ENCODE data around the gene HNRNPR. TPM values are rescaled to one million over a fixed set of nuclear protein-coding genes. Genes with fewer than 3 reads are reported as not detected.

The HNRNPR gene
- total RNA-seq, 1 experiment from 2014 or later: 148 TPM

DNA sequence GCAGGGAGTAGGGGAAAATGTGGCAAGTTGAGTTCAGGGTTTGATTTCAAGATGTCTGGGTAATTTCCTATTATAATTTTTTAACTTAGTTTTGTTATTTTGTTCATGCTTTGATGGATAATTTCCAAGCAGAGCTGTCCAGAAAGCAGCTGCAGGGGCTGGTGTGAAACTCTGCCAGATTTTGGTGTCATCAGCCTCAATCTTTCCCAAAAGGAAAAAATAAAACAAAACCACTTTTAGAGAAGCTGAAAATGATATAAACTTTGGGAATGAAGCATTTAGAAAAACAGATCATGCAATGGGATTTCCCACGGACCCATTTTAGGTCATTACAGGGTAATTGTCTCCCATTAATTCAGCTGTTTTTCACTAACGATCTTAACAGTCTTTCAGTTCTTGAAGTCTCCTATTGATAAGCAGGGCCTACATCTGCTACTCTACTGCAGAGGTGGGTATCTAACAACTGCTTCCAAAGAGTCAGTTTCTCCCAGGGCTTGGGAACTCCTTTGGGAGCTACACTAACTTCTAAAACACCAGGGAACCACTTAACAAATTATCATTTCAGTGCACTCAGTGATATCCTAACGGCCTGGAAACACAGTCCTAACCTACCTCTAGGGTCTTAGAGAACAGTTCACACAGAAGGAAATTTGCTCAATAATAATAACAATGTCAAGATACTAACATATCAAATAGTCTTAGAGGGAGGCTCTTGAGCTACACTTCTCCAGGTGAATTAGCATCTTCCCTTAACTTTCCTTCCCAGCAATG lies 13.2 kb upstream of the HNRNPR start:
- Histone ChIP-seq H3K36me3 (replicated peaks; ENCODE audit: control insufficient read depth, insufficient read depth, low read length) (0 out of 2 replicates have a peak, but pooled peaks cover 1% of the 10 kb centered on the region), H3K4me3 (ENCODE audit: insufficient read depth, low read depth, low read length) (no peak overlapping the region), H3K27me3 (ENCODE audit: control insufficient read depth, insufficient read depth, low read length) (peaks cover 95% of the 10 kb centered on the region)
- peak; percentile 57 for DNase-seq

DNA sequence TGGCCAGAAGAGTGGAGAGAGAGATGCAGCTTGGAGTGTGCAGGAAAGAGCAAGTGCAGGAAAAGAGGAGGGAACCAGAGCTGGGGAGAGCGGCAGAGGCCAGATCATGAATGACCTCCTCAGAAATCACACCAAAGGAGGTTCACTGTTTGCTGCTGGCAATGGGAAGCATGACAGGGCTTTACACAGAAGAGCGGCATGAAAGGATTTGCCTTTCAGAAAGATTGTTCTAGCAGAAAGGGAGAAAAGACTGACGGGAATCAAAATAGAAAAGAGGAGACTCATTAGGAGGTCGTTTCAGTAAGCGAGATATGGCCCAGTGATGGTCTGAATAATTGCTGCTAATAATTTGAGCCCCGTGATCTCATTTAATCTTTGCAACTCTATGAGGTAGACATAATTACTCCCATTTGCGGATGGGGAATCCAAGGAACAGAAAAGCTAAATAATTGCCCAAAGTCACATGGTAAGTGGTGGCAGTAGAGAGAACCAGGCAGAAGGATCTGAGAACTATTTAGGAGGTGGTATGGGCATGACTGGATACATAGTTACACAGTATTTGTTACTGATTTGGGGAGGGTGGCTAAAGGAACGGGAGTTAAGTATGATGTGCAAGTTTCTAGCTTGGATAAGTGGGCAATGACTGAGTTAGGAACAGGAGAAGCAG lies 12.5 kb upstream of the HNRNPR start:
- no peak for DNase-seq
- H3K4me3 ChIP-seq (ENCODE audit: insufficient read depth, low read depth, low read length): no peak overlapping the region
- peaks cover 95% of the 10 kb centered on the region for H3K27me3 ChIP-seq (ENCODE audit: control insufficient read depth, insufficient read depth, low read length)
- H3K36me3 ChIP-seq (replicated peaks; ENCODE audit: control insufficient read depth, insufficient read depth, low read length): no peaks in the 10 kb centered on the region

DNA sequence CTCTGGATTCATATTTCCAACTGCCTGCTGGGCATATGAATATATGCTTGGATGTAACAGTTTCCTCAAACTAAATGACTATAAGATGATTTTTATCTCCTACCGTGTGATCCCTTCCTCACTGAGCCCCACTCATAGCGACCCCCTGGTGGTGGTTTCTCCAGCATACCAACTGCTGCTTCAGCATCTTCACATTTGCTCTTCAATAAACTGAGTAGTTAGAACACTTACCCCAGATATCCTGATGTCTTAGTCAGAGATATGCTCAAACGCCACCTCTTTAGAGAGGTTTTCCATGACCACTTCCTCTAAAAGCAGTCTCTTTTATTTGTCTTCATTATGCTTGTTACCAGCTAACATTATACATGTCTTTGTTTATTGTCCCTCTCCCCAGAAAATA lies 10.2 kb upstream of the HNRNPR start:
- DNase-seq: no peak
- Histone ChIP-seq H3K4me3 (ENCODE audit: insufficient read depth, low read depth, low read length) (no peak overlapping the region), H3K27me3 (ENCODE audit: control insufficient read depth, insufficient read depth, low read length) (peaks cover 92% of the 10 kb centered on the region), H3K36me3 (replicated peaks; ENCODE audit: control insufficient read depth, insufficient read depth, low read length) (no peaks in the 10 kb centered on the region)

DNA sequence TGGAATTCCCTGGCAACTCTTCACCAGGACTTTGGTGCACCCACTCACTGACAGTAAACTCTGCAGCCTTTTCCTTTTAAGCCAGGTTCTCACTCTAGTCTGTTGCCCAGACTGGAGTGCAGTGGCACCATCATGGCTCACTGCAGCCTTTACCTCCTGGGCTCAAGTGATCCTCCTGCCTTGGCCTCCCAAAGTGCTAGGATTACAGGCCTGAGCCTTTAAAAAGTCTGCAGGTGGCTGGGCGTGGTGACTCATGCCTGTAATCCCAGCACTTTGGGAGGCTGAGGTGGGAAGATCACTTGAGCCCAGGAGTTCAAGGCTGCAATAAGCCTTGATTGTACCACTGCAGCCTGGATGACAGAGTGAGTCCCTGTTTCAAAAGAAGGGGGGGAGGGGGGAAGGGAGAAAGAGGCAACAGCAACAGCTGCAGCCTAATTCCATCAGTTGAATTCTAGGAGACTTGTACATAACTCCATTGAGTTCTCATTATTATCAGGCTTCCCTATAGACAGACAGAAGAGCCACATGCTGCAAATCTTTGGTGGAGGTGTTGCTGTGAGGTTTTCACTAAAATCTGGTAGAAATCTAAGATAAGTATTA lies 8.1 kb upstream of the HNRNPR start:
- no peak overlapping the region for H3K4me3 ChIP-seq (ENCODE audit: insufficient read depth, low read depth, low read length)
- DNase-seq: no peak
- H3K27me3 ChIP-seq (ENCODE audit: control insufficient read depth, insufficient read depth, low read length): peaks cover 88% of the 10 kb centered on the region
- no peaks in the 10 kb centered on the region for H3K36me3 ChIP-seq (replicated peaks; ENCODE audit: control insufficient read depth, insufficient read depth, low read length)

DNA sequence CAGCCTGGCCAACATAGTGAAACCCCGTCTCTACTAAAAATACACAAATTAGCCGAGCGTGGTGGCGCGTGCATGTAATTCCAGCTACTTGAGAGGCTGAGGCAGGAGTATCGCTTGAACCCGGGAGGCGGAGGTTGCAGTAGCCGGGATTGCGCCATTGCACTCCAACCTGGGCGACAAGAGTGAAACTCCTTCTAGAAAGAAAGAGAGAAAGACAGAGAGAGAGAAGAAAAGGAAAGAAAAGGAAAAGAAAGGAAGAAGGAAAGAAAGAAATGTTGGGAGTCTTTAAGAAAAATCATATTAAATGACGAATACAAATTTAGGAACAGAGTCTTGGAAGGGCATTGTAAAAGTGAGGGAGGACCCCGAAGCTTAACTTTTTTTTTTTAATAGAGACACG lies 1.8 kb upstream of the HNRNPR start:
- Histone ChIP-seq H3K4me3 (ENCODE audit: insufficient read depth, low read depth, low read length) (no peak overlapping the region), H3K36me3 (replicated peaks; ENCODE audit: control insufficient read depth, insufficient read depth, low read length) (no peaks in the 10 kb centered on the region), H3K27me3 (ENCODE audit: control insufficient read depth, insufficient read depth, low read length) (peaks cover 30% of the 10 kb centered on the region)
- DNase-seq: no peak

DNA sequence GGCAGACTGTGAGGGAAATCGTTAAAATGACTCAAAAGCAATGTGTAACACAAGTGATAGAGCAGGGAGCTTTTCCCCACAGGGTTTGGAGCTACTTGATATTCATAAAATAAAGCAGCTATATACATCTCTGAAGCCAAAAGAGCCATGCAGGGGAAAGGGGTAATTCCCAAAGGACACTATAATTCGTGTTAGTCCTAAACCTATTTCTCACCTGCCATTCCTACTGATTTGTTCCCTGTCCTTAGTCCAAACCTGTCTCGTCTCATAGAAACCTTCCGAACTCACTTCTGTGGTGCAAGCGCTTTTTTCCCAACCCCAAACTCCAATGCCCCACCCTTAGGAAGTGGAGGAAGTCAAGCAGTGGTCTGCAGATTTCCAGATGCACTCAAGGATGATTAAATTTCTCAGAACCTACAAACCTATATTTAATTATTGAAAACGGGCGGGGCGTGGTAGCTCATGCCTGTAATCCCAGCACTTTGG lies 946 bp upstream of the HNRNPR start:
- Histone ChIP-seq H3K36me3 (replicated peaks; ENCODE audit: control insufficient read depth, insufficient read depth, low read length) (no peaks in the 10 kb centered on the region), H3K27me3 (ENCODE audit: control insufficient read depth, insufficient read depth, low read length) (peaks cover 23% of the 10 kb centered on the region), H3K4me3 (ENCODE audit: insufficient read depth, low read depth, low read length) (peak overlapping the region; percentile 61)
- DNase-seq: peak; percentile 44

DNA sequence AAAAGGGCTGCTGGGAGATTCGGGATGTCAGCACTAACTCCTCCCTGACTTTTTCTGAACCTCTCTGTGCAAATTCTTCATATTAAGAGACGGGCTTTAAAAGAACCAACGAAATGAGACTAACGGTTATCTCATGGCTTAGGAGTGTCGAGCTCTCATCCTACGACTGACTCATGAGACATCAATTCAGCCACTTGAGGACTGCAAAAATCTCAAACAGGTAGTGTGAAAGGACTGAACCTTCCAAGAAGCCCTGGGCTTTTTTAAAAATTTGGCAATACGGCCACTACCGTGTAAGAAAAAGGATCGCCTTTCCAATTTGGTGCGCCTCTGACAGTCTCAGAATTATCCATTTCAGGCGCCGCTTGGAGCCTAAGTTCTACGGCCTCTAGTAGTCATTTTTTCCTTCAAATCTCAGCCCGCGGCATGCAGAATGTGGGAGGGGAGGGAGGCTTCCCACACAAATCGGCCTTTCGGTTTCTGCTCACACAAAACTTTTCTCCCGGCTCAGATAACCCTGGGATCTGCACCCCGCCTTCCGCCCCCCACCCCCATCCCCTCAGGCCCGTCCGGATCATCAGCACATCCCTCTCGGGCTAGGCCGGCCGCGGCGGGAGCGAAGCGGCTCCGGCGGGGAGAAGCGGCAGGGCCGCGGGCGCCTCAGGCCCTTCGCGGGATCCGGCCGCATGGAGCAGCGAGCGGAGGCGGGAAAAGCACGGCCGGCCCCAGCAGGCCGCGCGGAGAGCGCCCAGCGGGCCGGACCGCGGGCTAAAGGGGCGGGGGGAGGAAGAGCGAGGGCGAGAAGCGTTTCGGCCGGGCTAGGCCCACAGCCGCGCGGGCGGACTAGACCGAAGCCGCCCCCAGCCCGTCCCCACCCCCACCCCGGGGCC lies 618 bp downstream of the HNRNPR start:
- peak overlapping the region; percentile 92 for H3K4me3 ChIP-seq (ENCODE audit: insufficient read depth, low read depth, low read length)
- peaks cover 10% of the 10 kb centered on the region for H3K27me3 ChIP-seq (ENCODE audit: control insufficient read depth, insufficient read depth, low read length)
- DNase-seq: peak; percentile 22

DNA sequence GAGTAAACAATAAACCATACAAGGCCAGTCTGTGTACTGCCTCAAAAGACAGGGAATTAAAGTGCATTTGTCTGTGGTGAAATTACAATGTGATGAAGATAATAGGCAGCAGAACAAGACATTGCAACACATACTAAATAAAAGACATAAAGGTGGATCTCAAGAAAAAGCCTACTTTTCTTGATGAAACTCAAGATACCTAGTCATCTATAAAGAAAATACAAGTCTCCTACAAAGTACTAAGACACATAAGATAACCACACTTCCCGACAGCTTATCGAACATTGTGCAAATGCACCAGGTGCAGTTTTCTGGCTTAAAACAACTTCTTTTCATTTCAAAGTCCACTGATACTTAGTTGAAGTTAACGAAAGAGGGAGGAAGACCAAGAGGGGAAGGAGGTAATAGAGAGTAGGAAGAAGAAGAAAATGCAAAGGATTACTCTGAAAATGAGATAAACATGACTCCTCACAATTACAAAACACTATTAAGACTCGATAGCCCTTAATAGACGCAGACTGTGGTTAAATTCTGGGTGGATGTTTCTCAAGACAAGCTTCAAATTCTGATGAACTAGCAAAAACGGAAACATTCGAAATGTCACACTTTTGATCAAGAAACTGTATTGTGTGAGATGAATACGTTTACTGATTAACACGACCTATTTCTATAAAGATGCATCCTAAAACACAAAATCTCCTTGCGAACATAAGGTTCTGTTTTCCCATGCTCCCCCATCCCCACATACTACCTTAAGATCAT lies 2.0 kb downstream of the HNRNPR start:
- Histone ChIP-seq H3K36me3 (replicated peaks; ENCODE audit: control insufficient read depth, insufficient read depth, low read length) (peaks cover 2% of the 10 kb centered on the region), H3K27me3 (ENCODE audit: control insufficient read depth, insufficient read depth, low read length) (peaks cover 2% of the 10 kb centered on the region), H3K4me3 (ENCODE audit: insufficient read depth, low read depth, low read length) (peak overlapping the region; percentile 92; the same call in 1 of the 2 replicates)
- DNase-seq: no peak

More for the DNA sequence above, 618 bp downstream of the HNRNPR start:
- H3K36me3 ChIP-seq (replicated peaks; ENCODE audit: control insufficient read depth, insufficient read depth, low read length): no peaks in the 10 kb centered on the region

DNA sequence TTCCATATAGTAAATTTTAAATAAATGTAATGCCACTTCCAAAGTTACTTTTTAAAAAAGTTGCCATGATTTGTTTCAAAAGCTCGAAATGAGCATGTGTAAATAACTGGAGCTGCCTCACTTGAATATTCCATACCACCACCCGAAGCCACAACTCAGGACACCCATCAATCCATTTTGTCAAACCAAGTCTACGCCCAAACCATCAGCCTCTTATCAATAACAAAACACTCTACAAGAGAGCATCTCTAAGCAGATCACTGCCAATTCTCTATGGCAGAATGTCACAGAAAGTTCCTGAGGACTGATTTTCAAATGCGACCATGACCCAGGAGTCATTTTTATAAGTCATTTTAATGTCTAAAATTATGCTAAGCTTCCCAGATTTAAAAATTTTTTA lies 4.5 kb downstream of the HNRNPR start:
- Histone ChIP-seq H3K27me3 (ENCODE audit: control insufficient read depth, insufficient read depth, low read length) (no peaks in the 10 kb centered on the region), H3K36me3 (replicated peaks; ENCODE audit: control insufficient read depth, insufficient read depth, low read length) (peaks cover 8% of the 10 kb centered on the region), H3K4me3 (ENCODE audit: insufficient read depth, low read depth, low read length) (no peak overlapping the region)
- no peak for DNase-seq

DNA sequence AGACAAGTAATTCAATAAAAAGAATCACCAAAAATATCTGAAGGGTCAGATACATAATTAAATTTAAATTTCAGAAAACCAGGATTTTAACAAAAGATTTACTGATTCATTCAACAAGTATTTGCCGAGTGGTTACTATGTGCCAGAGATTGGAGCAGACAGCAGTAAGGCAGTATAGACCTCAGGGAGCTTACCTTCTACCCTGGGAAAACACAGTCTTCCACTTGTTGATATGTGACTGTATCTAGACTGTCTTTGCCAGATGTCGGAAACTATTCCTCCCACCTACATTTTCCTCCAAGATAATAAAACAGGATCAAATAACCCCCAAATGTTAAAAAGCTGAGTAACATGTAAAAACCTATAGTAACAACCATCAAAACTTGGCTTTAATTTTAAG lies 6.2 kb downstream of the HNRNPR start:
- no peaks in the 10 kb centered on the region for H3K27me3 ChIP-seq (ENCODE audit: control insufficient read depth, insufficient read depth, low read length)
- no peak for DNase-seq
- H3K4me3 ChIP-seq (ENCODE audit: insufficient read depth, low read depth, low read length): no peak overlapping the region
- peaks cover 14% of the 10 kb centered on the region for H3K36me3 ChIP-seq (replicated peaks; ENCODE audit: control insufficient read depth, insufficient read depth, low read length)

DNA sequence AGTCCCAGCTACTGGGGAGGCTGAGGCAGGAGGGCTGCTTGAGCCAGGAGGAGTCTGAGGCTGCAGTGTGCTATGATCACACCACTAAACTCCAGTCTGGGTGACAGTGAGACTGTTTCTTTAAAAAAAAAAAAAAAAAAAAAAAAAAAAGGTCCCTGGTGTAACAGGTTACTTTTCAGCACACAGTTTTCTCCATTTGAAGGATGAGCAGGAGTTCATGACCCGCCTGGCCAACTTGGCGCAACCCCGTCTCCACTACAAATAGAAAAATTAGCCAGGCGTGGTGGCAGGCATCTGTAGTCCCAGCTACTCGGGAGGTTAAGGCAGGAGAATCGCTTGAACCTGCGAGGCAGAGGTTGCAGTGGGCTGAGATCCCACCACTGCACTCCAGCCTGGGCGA lies 12.4 kb downstream of the HNRNPR start:
- no peak for DNase-seq
- H3K36me3 ChIP-seq (replicated peaks; ENCODE audit: control insufficient read depth, insufficient read depth, low read length): peaks cover 29% of the 10 kb centered on the region
- no peaks in the 10 kb centered on the region for H3K27me3 ChIP-seq (ENCODE audit: control insufficient read depth, insufficient read depth, low read length)
- H3K4me3 ChIP-seq (ENCODE audit: insufficient read depth, low read depth, low read length): no peak overlapping the region

DNA sequence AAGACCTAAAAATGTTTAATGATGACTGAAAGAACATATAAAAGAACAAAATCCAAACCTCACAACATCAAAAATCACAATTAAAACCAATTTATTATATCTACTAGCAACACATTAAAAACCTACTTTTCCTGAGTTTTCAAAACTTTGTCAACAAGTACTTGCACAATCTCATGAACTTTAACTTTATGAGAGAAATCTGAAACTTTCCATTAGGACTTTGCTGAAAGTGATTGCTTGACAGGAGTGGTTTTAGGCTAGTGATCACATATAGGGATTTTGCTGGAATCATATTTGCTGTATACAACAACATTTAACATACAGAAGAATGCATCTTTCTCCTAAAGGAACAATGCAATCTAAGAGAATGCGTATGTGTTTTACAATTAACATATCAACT lies 13.2 kb downstream of the HNRNPR start:
- Histone ChIP-seq H3K27me3 (ENCODE audit: control insufficient read depth, insufficient read depth, low read length) (no peaks in the 10 kb centered on the region), H3K4me3 (ENCODE audit: insufficient read depth, low read depth, low read length) (no peak overlapping the region), H3K36me3 (replicated peaks; ENCODE audit: control insufficient read depth, insufficient read depth, low read length) (peaks cover 28% of the 10 kb centered on the region)
- no peak for DNase-seq

DNA sequence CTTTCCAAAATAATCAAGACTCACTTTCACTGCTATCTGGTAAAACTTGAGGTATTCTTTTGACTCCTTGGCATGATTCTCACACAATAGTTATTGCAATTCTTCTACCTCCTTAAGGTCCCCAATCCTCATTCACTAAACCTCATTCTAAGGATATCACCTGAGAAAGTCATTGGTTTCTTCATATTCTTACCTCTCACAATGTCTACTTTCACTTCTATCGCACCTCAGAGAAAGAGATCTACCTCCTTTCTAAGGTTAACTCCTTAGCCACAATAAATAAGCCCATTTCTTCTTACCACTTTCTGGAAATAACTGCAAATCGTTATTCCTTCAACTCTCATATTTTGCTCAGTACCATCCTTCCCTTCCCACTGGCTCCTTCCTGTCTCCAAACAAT lies 18.7 kb downstream of the HNRNPR start:
- peaks cover 21% of the 10 kb centered on the region for H3K36me3 ChIP-seq (replicated peaks; ENCODE audit: control insufficient read depth, insufficient read depth, low read length)
- DNase-seq: no peak
- H3K4me3 ChIP-seq (ENCODE audit: insufficient read depth, low read depth, low read length): no peak overlapping the region
- no peaks in the 10 kb centered on the region for H3K27me3 ChIP-seq (ENCODE audit: control insufficient read depth, insufficient read depth, low read length)

DNA sequence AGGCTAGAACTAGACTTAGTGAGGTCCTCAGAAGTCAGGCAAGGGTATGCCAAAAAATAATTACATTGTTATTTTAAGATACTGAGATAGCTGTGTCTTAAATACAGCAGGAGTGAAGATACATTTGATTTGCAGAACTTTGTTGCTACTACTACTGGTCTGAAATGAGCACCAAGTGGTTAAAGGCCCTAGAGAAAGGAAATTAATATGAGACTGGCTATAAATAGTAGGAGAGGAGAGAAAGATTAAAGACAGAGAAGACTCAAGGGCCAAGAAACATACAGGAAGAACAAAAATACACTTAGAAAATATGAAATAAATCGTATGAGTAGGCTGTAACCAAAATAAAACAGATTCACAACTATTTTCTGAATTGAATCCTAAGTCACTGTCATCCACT lies 21.3 kb downstream of the HNRNPR start:
- Histone ChIP-seq H3K4me3 (ENCODE audit: insufficient read depth, low read depth, low read length) (no peak overlapping the region), H3K27me3 (ENCODE audit: control insufficient read depth, insufficient read depth, low read length) (no peaks in the 10 kb centered on the region), H3K36me3 (replicated peaks; ENCODE audit: control insufficient read depth, insufficient read depth, low read length) (peaks cover 30% of the 10 kb centered on the region)
- DNase-seq: no peak
